Measurements from ENCODE around the gene HCFC2. TPM values are rescaled to one million over a fixed set of nuclear protein-coding genes. Genes with fewer than 3 reads are reported as not detected.

Gene HCFC2
- total and polyA plus RNA-seq, 2 of the 8 experiments (the other 6 are each of a cell fraction or from before 2014, with no cell fraction given) = 0.62 to 1.8 TPM

DNA sequence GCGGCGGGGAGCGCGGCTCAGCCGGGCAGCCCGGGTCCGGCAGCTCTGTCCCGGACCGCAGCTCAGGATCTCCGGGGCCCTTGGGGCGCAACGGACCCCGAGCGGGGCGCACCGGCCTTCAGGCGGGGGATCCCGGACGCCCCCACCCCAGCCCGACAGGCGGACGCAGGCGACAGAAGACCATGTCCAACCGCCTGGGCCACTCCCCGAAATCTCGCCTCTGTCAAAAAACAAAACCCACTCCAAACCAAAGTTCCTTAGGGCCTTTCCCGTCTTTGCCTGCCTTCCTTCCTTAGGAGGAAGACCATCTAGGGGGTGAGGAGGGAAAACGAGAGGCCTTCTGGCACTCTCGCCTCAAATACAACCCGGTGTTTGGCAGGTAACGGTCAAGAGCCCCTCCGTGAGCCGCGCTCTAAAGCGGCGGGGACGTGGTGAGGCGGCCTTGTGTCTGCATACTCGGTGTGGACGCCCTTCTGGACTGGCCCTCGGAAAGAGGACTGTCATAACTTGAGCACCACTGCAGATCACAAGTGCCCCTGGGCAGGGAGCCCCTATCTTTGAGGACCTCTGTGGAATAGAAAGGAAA, 604 bp downstream of the HCFC2 start:
- CTCF ChIA-PET (ENCODE audit: partially characterized antibody) = interaction anchor here (0.6 to 1.8 kb wide), 2 partner anchors 46 to 372 kb away, joined by 3 to 6 read pairs; no protein-coding TSS in a partner anchor
- no peak for DNase-seq (ENCODE audit: low read depth in 1 of 2, low spot score in 2 of 2)

More for the DNA sequence above, 604 bp downstream of the HCFC2 start:
- Histone ChIP-seq H3K4me3 (ENCODE audit: extremely low read depth in 1 of 4, insufficient read depth in 2 of 4, low read depth in 3 of 4, low read length in 4 of 4) (peak overlapping the region; percentile 76 to 97 (median 91)), H3K56ac (replicated peaks; ENCODE audit: insufficient read length, low read depth, low read length) (no peak overlapping the region), H4K20me1 (replicated peaks in 1 of 2; ENCODE audit: control insufficient read depth in 1 of 2, insufficient read depth in 2 of 2, low read length in 2 of 2) (no peaks in the 10 kb centered on the region), H3K4ac (replicated peaks; ENCODE audit: insufficient read length, low read depth, low read length) (no peak overlapping the region), H2BK20ac (ENCODE audit: low read length) (no peak overlapping the region), H3K23me2 (ENCODE audit: low read depth, low read length) (peaks cover 5% of the 10 kb centered on the region; the same call in 1 of the 2 replicates), H3K23ac (ENCODE audit: insufficient read length) (no peak overlapping the region), H2AK5ac (ENCODE audit: low read depth, low read length) (no peak overlapping the region), H4K5ac (ENCODE audit: insufficient read length, low read depth, low read length) (no peak overlapping the region), H2BK15ac (ENCODE audit: low read length) (no peak overlapping the region), H3K18ac (ENCODE audit: extremely low read depth, low read length) (no peak overlapping the region), H3K79me1 (ENCODE audit: low read depth, low read length) (no peaks in the 10 kb centered on the region), H4K8ac (ENCODE audit: extremely low read depth, insufficient read depth, low read length) (no peak overlapping the region), H3K36me3 (ENCODE audit: control insufficient read depth in 2 of 4, insufficient read depth in 4 of 4, low read length in 3 of 4) (no peaks in the 10 kb centered on the region), H2BK5ac (ENCODE audit: low read depth, low read length) (0 out of 2 replicates have a peak overlapping the region, but pooled peaks have one; percentile 60), H3K79me2 (ENCODE audit: control insufficient read depth in 1 of 2, insufficient read depth in 2 of 2, low read length in 2 of 2) (no peaks in the 10 kb centered on the region), H4K91ac (replicated peaks; ENCODE audit: insufficient read length, low read length) (no peak overlapping the region), H2AFZ (ENCODE audit: low read length) (no peak overlapping the region; the same call in 1 of the 2 replicates), H3K4me2 (ENCODE audit: insufficient read depth in 1 of 2, low read depth in 2 of 2, low read length in 2 of 2) (peak overlapping the region; percentile 67 to 82), H3K9me3 (ENCODE audit: insufficient read depth in 2 of 2, low read depth in 1 of 2, low read length in 1 of 2) (no peaks in the 10 kb centered on the region), H3K4me1 (replicated peaks in 1 of 4; ENCODE audit: control insufficient read depth in 3 of 4, insufficient read depth in 4 of 4, low read length in 3 of 4) (peaks cover 0 to 4% (median 3%) of the 10 kb centered on the region in 4 experiments; a peak in 4 of 7 replicates), H3K27ac (ENCODE audit: low read depth, low read length) (no peak overlapping the region), H3K9ac (replicated peaks in 1 of 4; ENCODE audit: extremely low read depth in 1 of 4, low read depth in 3 of 4, low read length in 3 of 4) (no peak overlapping the region), H2BK12ac (ENCODE audit: low read depth, low read length) (no peak overlapping the region), H2BK120ac (replicated peaks; ENCODE audit: low read depth, low read length) (no peak overlapping the region), H3K14ac (ENCODE audit: insufficient read length) (no peak overlapping the region), H3K27me3 (replicated peaks in 1 of 4; ENCODE audit: control insufficient read depth in 3 of 4, extremely low read depth in 1 of 4, insufficient read depth in 3 of 4, low read length in 3 of 4) (peaks cover 0 to 5% (median 0%) of the 10 kb centered on the region in 4 experiments; a peak in 3 of 7 replicates)
- TF ChIP-seq YY1 (IDR thresholded peaks at IDR 0.05; ENCODE audit: low read depth, low read length) = no peak
- TF ChIP-seq KDM4A (IDR thresholded peaks at IDR 0.05; ENCODE audit: low read depth, low read length, severe bottlenecking) = no peak
- no peak for TF ChIP-seq SUZ12 (IDR thresholded peaks at IDR 0.05; ENCODE audit: low read length)
- TF ChIP-seq HDAC2 (IDR thresholded peaks at IDR 0.05; ENCODE audit: borderline replicate concordance in 1 of 2, low read depth in 2 of 2, low read length in 2 of 2) = peak in 1 of 2 experiments; percentile 83; a peak in 2 of 4 replicates
- 6% methylated on average over 31 of the region's 41 CpGs; no CpG with 5 or more reads in 1 of the 2 experiments for WGBS, 2 experiments (ENCODE audit: extremely low coverage in 1 of 2, insufficient coverage in 1 of 2, insufficient read length in 1 of 2, insufficient replicate concordance in 2 of 2, low coverage in 1 of 2, low lambda C conversion rate in 2 of 2, missing lambda C conversion rate in 1 of 2)
- no peak for FAIRE-seq
- POLR2A ChIA-PET (ENCODE audit: partially characterized antibody) = interaction anchor here (1.2 to 1.9 kb wide), 3 partner anchors 10 to 73 kb away, joined by 4 to 10 read pairs (median 10); partner anchors contain the start of gene NFYB

All from H1 (cell line).